GM06990 (cell line): ENCODE data around the gene PHACTR1.

Experiments
- DNase-seq: peaks from one replicate; pipeline ENCODE4 v3.0.0-alpha.2; 2011; ENCODE audit not compliant: insufficient read length; ENCODE audit errors: extremely low read depth
- H3K27me3 ChIP-seq: replicated peaks from 2 replicates; pipeline ENCODE4 v1.6.0; 2011; ENCODE audit warnings: low read length; ENCODE audit not compliant: control insufficient read depth, insufficient read depth
- H3K36me3 ChIP-seq: 2 replicates; pipeline ENCODE4 v1.5.1; 2011; ENCODE audit warnings: low read length; ENCODE audit not compliant: control insufficient read depth, insufficient read depth
- H3K4me3 ChIP-seq: replicated peaks from 2 replicates; pipeline ENCODE4 v1.5.1; 2011; ENCODE audit warnings: low read depth, mild to moderate bottlenecking, control low read depth, low read length
- TF ChIP-seq, protein P1 (sequence below): IDR thresholded peaks from 2 replicates; pipeline ENCODE4 v1.5.1; 2011; ENCODE audit warnings: low read length, control low read depth, mild to moderate bottlenecking, inconsistent platforms; ENCODE audit not compliant: insufficient read depth, poor library complexity, severe bottlenecking

PHACTR1 gene

DNA sequence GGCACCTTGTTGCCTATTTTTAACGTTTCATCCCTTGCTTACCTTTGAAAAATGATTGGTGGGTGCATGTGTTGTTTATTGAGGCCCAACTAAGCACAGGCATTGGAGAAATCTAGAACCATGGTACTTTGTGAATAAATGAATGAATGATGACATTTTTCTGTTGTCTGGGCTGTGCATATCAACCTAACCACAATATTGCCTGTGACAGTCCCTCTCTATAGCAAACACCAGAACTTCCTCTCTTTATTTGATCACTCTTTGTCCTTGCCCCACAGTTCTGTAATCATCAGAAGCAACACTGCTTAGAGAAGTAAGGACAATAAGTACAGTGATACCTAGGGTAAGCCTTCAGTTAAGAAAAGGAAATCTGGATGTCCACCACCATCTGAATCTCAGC, 536.7 kb downstream of the PHACTR1 start:
- Histone ChIP-seq H3K27me3 (no peaks in the 10 kb centered on the region), H3K4me3 (no peak overlapping the region), H3K36me3 (no peaks in the 10 kb centered on the region)
- no peak for DNase-seq
- TF ChIP-seq, protein P1, sequence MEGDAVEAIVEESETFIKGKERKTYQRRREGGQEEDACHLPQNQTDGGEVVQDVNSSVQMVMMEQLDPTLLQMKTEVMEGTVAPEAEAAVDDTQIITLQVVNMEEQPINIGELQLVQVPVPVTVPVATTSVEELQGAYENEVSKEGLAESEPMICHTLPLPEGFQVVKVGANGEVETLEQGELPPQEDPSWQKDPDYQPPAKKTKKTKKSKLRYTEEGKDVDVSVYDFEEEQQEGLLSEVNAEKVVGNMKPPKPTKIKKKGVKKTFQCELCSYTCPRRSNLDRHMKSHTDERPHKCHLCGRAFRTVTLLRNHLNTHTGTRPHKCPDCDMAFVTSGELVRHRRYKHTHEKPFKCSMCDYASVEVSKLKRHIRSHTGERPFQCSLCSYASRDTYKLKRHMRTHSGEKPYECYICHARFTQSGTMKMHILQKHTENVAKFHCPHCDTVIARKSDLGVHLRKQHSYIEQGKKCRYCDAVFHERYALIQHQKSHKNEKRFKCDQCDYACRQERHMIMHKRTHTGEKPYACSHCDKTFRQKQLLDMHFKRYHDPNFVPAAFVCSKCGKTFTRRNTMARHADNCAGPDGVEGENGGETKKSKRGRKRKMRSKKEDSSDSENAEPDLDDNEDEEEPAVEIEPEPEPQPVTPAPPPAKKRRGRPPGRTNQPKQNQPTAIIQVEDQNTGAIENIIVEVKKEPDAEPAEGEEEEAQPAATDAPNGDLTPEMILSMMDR = no peak

DNA sequence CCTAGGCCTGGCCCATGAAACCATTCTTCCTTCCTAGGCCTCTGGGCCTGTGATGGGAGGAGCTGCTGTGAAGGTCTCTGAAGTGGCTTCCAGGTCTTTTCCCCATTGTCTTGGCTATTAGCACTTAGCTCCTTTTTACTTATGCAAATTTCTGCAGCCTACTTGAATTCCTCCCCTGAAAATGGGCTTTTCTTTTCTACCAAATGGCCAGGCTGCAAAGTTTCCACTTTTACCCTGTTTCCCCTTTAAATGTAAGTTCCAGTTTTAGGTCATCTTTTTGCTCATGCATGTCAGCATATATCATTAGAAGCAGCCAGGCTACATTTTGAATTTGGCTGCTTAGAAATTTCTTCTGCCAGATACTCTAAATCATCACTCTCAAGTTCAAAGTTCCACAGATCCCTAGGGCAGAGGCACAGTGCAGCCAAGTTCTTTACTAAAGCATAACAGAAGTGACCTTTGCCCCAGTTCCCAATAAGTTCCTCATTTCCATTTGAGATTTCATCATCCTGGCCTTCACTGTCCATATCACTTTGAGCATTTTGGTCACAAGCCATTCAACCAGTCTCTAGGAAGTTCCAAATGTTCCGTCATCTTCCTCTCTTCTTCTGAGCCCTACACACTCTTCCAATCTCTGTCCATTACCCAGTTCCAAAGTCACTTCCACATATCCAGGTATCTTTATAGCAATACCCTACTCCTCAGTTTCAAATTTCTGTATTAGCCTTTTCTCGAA, 539.9 kb downstream of the PHACTR1 start:
- H3K27me3 ChIP-seq = no peaks in the 10 kb centered on the region
- H3K4me3 ChIP-seq = no peak overlapping the region
- H3K36me3 ChIP-seq = no peaks in the 10 kb centered on the region
- no peak for DNase-seq
- TF ChIP-seq, protein P1 = no peak

DNA sequence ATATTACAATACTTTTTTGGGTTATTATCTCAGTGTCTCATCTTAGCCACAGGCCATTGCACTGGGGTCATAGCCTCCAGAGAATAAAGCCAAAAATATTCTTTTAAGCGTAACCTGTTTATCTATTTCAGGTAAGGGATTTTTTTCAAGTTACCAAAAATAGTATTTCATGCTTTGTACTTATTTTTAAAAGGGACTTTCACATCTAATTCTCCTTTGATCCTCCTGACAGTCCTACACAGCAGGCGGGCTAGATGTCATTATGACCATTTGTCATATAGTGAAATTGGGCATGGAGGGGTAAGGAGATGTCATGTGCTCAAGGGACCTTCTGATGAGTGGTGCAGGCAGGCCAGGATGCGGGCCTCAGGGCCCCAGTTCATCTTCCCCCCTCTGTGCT, 542.8 kb downstream of the PHACTR1 start:
- DNase-seq = peak; percentile 76
- Histone ChIP-seq H3K27me3 (no peaks in the 10 kb centered on the region), H3K4me3 (no peak overlapping the region), H3K36me3 (no peaks in the 10 kb centered on the region)
- TF ChIP-seq, protein P1 = no peak

DNA sequence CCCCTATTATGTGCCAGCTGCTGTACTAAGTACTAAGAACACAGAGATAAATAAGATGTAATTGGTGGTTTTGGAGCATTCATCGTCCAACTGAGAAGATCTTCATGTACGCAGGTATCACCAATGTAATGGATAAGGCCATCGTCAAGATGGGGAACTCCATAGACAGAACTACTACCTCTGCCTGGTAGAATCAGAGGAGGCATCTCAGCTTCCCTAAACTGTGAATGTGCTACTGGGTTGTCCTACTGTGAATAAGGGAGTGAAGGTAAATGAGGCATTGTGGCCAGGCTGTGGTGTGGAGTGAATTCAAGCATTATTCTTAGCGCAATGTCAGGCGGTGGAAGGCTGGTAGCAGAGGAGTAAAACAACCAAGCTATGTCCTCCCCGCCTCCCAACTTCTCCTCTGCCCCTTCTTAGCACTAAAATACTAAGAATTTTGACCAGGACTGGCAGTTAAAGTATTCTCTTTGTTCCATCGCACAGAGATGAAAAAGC, 543.6 kb downstream of the PHACTR1 start:
- no peaks in the 10 kb centered on the region for H3K27me3 ChIP-seq
- H3K4me3 ChIP-seq = no peak overlapping the region
- TF ChIP-seq, protein P1 = no peak
- DNase-seq = no peak
- H3K36me3 ChIP-seq = no peaks in the 10 kb centered on the region

DNA sequence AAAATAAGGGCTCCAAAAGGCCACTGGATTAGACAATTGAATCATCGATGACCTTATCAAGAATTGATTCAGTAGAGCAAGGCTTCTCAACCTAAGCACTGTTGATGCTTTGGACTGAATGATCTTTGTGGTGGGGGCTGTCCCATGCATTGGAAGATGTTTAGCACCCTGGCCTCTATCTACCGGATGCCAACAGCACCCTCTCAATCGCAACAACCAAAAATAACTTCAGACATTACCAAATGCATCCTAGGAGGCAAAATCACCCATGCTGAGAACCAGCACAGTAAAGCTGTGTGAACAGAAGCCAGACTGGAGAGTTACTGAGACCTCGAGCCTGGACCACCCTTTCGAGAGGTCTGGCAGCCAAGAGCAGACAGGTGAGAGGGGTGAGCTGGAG, 544.3 kb downstream of the PHACTR1 start:
- no peak for DNase-seq
- TF ChIP-seq, protein P1 = no peak
- Histone ChIP-seq H3K36me3 (no peaks in the 10 kb centered on the region), H3K27me3 (no peaks in the 10 kb centered on the region), H3K4me3 (no peak overlapping the region)
